ENCODE data around the gene SURF2. TPM values are rescaled to one million over a fixed set of nuclear protein-coding genes. Genes with fewer than 3 reads are reported as not detected.

The SURF2 gene
- total and polyA plus RNA-seq, 9 of the 15 experiments (the other 6 are each of a cell fraction or from before 2014, with no cell fraction given): 5.5 to 82.5 (median 21.3) TPM

- intact Hi-C loops (cut with micrococcal nuclease): loop anchor here (1.0 kb wide), 1 partner anchor 80 kb away; no protein-coding TSS in a partner anchor
- ChIA-PET POLR2A (no interaction called here), CTCF (ENCODE audit: low intra/inter-chr PET ratio) (interaction anchor here (0.6 to 1.7 kb wide), 4 partner anchors 10 to 586 kb away, joined by 3 to 5 read pairs (median 4); partner anchors contain the start of gene REXO4)
- H4K20me1 ChIP-seq (replicated peaks; ENCODE audit: control insufficient read depth, insufficient read depth, low read length): peaks cover 12% of the 10 kb centered on the region
- H3K36me3 ChIP-seq (ENCODE audit: control insufficient read depth, insufficient read depth, low read length): peaks cover 82% of the 10 kb centered on the region; the same call in 2 of the 3 replicates
- H3K9me1 ChIP-seq (ENCODE audit: control insufficient read depth, insufficient read depth, low read length): no peaks in the 10 kb centered on the region
- H3K4me2 ChIP-seq (ENCODE audit: insufficient read depth, low read length): no peak overlapping the region
- H3K79me2 ChIP-seq (ENCODE audit: control insufficient read depth, insufficient read depth, low read length): no peaks in the 10 kb centered on the region
- H3K4me3 ChIP-seq: no peak overlapping the region
- no TSS peak for BruUV-seq (replicated peaks)
- DNase-seq (ENCODE audit: extremely low read depth in 1 of 4, low spot score in 3 of 4) (peak; percentile 67 to 80 (median 70)), ATAC-seq (peak; percentile 93), FAIRE-seq (peak; percentile 88)
- in situ Hi-C loops (cut with MboI): no loop called here
- H3K27ac ChIP-seq (ENCODE audit: extremely low read depth, low read depth, low read length): no peak overlapping the region
- peaks cover 0 to 20% of the 10 kb centered on the region in 2 experiments; a peak in 3 of 5 replicates for H3K4me1 ChIP-seq (replicated peaks in 1 of 2; ENCODE audit: control insufficient read depth in 2 of 2, insufficient read depth in 2 of 2, low read length in 2 of 2)
- H3K9ac ChIP-seq (ENCODE audit: insufficient read depth in 1 of 2, low read depth in 2 of 2, low read length in 2 of 2): no peak overlapping the region
- H3K9me3 ChIP-seq (replicated peaks; ENCODE audit: control insufficient read depth, insufficient read depth, low read depth, low read length): no peaks in the 10 kb centered on the region
- WGBS (ENCODE audit: insufficient coverage, low coverage, missing lambda C conversion rate): 46% methylated on average over 24 of the region's 24 CpGs
- no peaks in the 10 kb centered on the region for H3K27me3 ChIP-seq (ENCODE audit: control insufficient read depth in 2 of 2, insufficient read depth in 2 of 2, low read length in 2 of 2)
- H2AFZ ChIP-seq (ENCODE audit: low read depth, low read length): no peak overlapping the region
- no peak for TF ChIP-seq SFPQ (IDR thresholded peaks at IDR 0.05; ENCODE audit: low read depth, low read length)
- TF ChIP-seq ZBTB33 (CRISPR knock-in tag; IDR thresholded peaks at IDR 0.05): peak; percentile 97
- no peak for TF ChIP-seq PTRF (tag; IDR thresholded peaks at IDR 0.05)
- TF ChIP-seq SP2 (IDR thresholded peaks at IDR 0.05; ENCODE audit: extremely low read depth, low read depth, low read length, poor library complexity, severe bottlenecking): no peak
- TF ChIP-seq EP400 (IDR thresholded peaks at IDR 0.05): no peak
- TF ChIP-seq SETDB1 (IDR thresholded peaks at IDR 0.05; ENCODE audit: low read length): no peak
- peak; percentile 39; the same call in 1 of the 2 replicates for TF ChIP-seq USF1 (CRISPR knock-in tag; IDR thresholded peaks at IDR 0.05)
- no peak for TF ChIP-seq WHSC1 (IDR thresholded peaks at IDR 0.05; ENCODE audit: low read length)
- no peak for TF ChIP-seq MEF2D (tag; conservative IDR thresholded peaks at IDR 0.05; ENCODE audit: low read depth)
- no peak for TF ChIP-seq NCOA2 (IDR thresholded peaks at IDR 0.05; ENCODE audit: partially characterized antibody in 2 of 2)
- TF ChIP-seq BHLHE40 (IDR thresholded peaks at IDR 0.05; ENCODE audit: low read length): no peak
- peak; percentile 48; the same call in 1 of the 2 replicates for TF ChIP-seq MYC (IDR thresholded peaks at IDR 0.05; ENCODE audit: low read depth, low read length)
- no peak for TF ChIP-seq MYC (CRISPR knock-in tag; IDR thresholded peaks at IDR 0.05; ENCODE audit: borderline replicate concordance, low read depth)
- TF ChIP-seq NR1H2 (CRISPR knock-in tag; IDR thresholded peaks at IDR 0.05): no peak
- TF ChIP-seq RCOR1 (IDR thresholded peaks at IDR 0.05; ENCODE audit: borderline replicate concordance in 1 of 2, low read depth in 2 of 2, low read length in 2 of 2): no peak
- TF ChIP-seq THAP7 (CRISPR knock-in tag; IDR thresholded peaks at IDR 0.05): no peak
These were observed 50.3 kb downstream of the SURF2 start for GRCh38 chr9:133406480-133407307.
